B cell (primary cell): ENCODE results near the gene YAP1. TPM values are rescaled to one million over a fixed set of nuclear protein-coding genes. Genes with fewer than 3 reads are reported as not detected.

ENCODE experiments used
- ATAC-seq: fragments of 200-7000 bp; cut with Tn5 transposase; one replicate; pipeline ENCODE4 v1.10.0; 2021; ENCODE audit warnings: low read depth, mild to moderate bottlenecking, moderate number of reproducible peaks, moderate library complexity
- CTCF ChIA-PET: fragments of 350-600 bp; sonication (Branson Sonifier 250); formaldehyde crosslinking; loops from one replicate; lab custom pipeline; 2021; ENCODE audit warnings: antibody characterized with exemption, inconsistent platforms; lab: Charles Lee
- POLR2A ChIA-PET: fragments of 350-600 bp; sonication (Branson Sonifier 250); formaldehyde crosslinking; loops from one replicate; lab custom pipeline; 2021; ENCODE audit warnings: antibody characterized with exemption; lab: Charles Lee
- DNase-seq: peaks from one replicate; pipeline ENCODE4 v3.0.0; 2013
- H2AFZ ChIP-seq: 2 replicates; pipeline ENCODE4 v1.6.1; 2012; ENCODE audit warnings: mild to moderate bottlenecking, low read depth, low read length; ENCODE audit not compliant: insufficient read depth, poor library complexity, severe bottlenecking
- H3K27ac ChIP-seq, 2 donors: 1 replicate in 1 of 2; 2 replicates in 1 of 2; pipeline ENCODE4 v1.5.1; 2012 to 2013; ENCODE audit warnings: low read length in 2 of 2, mild to moderate bottlenecking in 2 of 2, moderate library complexity in 1 of 2
- H3K27me3 ChIP-seq, 4 experiments: fragments of 200-600 bp in 1 of 4; sonication (generic) in 1 of 4; replicated peaks in 1 of 4; 1 replicate in 2 of 4; 2 replicates in 2 of 4; pipeline versions ENCODE4 v1.6.1 to v1.7.0; 2013 to 2016; ENCODE audit warnings: low read length in 3 of 4, mild to moderate bottlenecking in 2 of 4, mixed read lengths in 1 of 4, moderate library complexity in 1 of 4; ENCODE audit not compliant: insufficient read depth in 4 of 4, control insufficient read depth in 3 of 4; ENCODE audit errors: control extremely low read depth in 1 of 4
- H3K36me3 ChIP-seq, 2 experiments: replicated peaks in 1 of 2; 1 replicate in 1 of 2; 2 replicates in 1 of 2; pipeline versions ENCODE4 v1.6.1 to v1.7.1; 2013; ENCODE audit warnings: low read length in 1 of 2; ENCODE audit not compliant: insufficient read depth in 2 of 2, control insufficient read depth in 1 of 2; ENCODE audit errors: control extremely low read depth in 1 of 2, extremely low read depth in 1 of 2
- H3K4me1 ChIP-seq, 2 donors: fragments of 200-600 bp in 1 of 2; sonication (generic) in 1 of 2; 1 replicate in 1 of 2; 2 replicates in 1 of 2; pipeline versions ENCODE4 v1.5.1 to v1.6.1; 2013 to 2017; ENCODE audit warnings: low read length in 2 of 2; ENCODE audit not compliant: control insufficient read depth in 2 of 2, insufficient read depth in 2 of 2
- H3K4me2 ChIP-seq: replicated peaks from 2 replicates; pipeline ENCODE3; 2012; ENCODE audit warnings: mild to moderate bottlenecking, low read depth, low read length; ENCODE audit not compliant: poor library complexity, severe bottlenecking
- H3K4me3 ChIP-seq, 5 experiments: fragments of 200-600 bp in 1 of 5; sonication (generic) in 1 of 5; 1 replicate in 3 of 5; 2 replicates in 2 of 5; pipeline versions ENCODE4 v1.5.1 to v1.7.0; 2011 to 2016; ENCODE audit warnings: low read length in 4 of 5, mild to moderate bottlenecking in 4 of 5, low read depth in 2 of 5, control low read depth in 1 of 5, moderate library complexity in 1 of 5; ENCODE audit not compliant: insufficient read depth in 1 of 5; ENCODE audit errors: control extremely low read depth in 1 of 5, extremely low read depth in 1 of 5
- H3K79me2 ChIP-seq: fragments of 200-600 bp; sonication (generic); one replicate; pipeline ENCODE4 v1.6.0; 2016; ENCODE audit warnings: low read length; ENCODE audit not compliant: control insufficient read depth, insufficient read depth
- H3K9ac ChIP-seq: fragments of 200-600 bp; sonication (generic); 2 replicates; pipeline ENCODE4 v1.6.1; 2017; ENCODE audit warnings: mild to moderate bottlenecking, low read length, moderate library complexity
- H3K9me3 ChIP-seq, 3 donors: one replicate each; pipeline versions ENCODE4 v1.6.1 to v1.7.1; 2013; ENCODE audit warnings: low read length in 2 of 3; ENCODE audit not compliant: control insufficient read depth in 2 of 3, insufficient read depth in 1 of 3; ENCODE audit errors: control extremely low read depth in 1 of 3
- H4K20me1 ChIP-seq: 2 replicates; pipeline ENCODE4 v1.6.0; 2012; ENCODE audit warnings: mild to moderate bottlenecking, low read length; ENCODE audit not compliant: insufficient read depth, control insufficient read depth, poor library complexity, severe bottlenecking
- H3K27ac Mint-ChIP-seq: one replicate; pipeline ENCODE4 v1.8.0; 2021; ENCODE audit warnings: mixed read lengths
- H3K27me3 Mint-ChIP-seq: one replicate; pipeline ENCODE4 v1.8.0; 2021; ENCODE audit warnings: mixed read lengths
- H3K4me1 Mint-ChIP-seq: one replicate; pipeline ENCODE4 v1.8.0; 2021; ENCODE audit warnings: mixed read lengths
- H3K4me3 Mint-ChIP-seq: one replicate; pipeline ENCODE4 v1.8.0; 2021; ENCODE audit warnings: mixed read lengths
- H3K9me3 Mint-ChIP-seq: one replicate; pipeline ENCODE4 v1.8.0; 2022; ENCODE audit warnings: mixed read lengths; ENCODE audit not compliant: insufficient read depth
- CTCF ChIP-seq: fragments of 200-600 bp; IDR thresholded peaks from one replicate; pipeline ENCODE4 v1.8.0; 2022; ENCODE audit warnings: antibody characterized with exemption, mild to moderate bottlenecking
- EZH2 ChIP-seq: IDR thresholded peaks from 2 replicates; pipeline ENCODE4 v1.6.1; 2012; ENCODE audit warnings: borderline replicate concordance, low read depth, mild to moderate bottlenecking, moderate library complexity, low read length; ENCODE audit not compliant: insufficient read depth, poor library complexity, severe bottlenecking
- WGBS: methylation state at CpG from one replicate; pipeline ENCODE4 v1.1.5; 2013; ENCODE audit warnings: missing lambda C conversion rate; ENCODE audit not compliant: insufficient coverage; 5-methylcytosine and 5-hydroxymethylcytosine counted together
- intact Hi-C: fragments of 100-400 bp; cut with micrococcal nuclease; formaldehyde crosslinking; loops from one replicate; pipeline ENCODE4 v1.10.0; 2022
- polyA plus RNA-seq: library from polyadenylated mRNA; depleted of rRNA; stranded (reverse); fragments of >200 nt; gene quantifications from 2 replicates; pipeline ENCODE4 v1.2.3, GENCODE V29; 2012
- total RNA-seq, 2 donors: library from RNA; stranded (reverse); fragments of 120-200 nt in 1 of 2; gene quantifications; 1 replicate in 1 of 2; 2 replicates in 1 of 2; pipeline versions ENCODE4 v1.2.3 to v1.2.4, GENCODE V29; 2013 to 2022

The YAP1 gene
- total and polyA plus RNA-seq, 2 donors (not counting 1 experiment from before 2014, with no cell fraction given) = not detected

- H3K27ac ChIP-seq = no peak overlapping the region
- H3K9me3 ChIP-seq = peaks cover 0 to 4% (median 1%) of the 10 kb centered on the region in 3 donors
- H2AFZ ChIP-seq = no peak overlapping the region
- intact Hi-C loops = no loop called here
- no peak for ATAC-seq
- no peak overlapping the region for H3K27ac Mint-ChIP-seq
- H3K4me3 ChIP-seq = no peak overlapping the region
- H4K20me1 ChIP-seq = no peaks in the 10 kb centered on the region
- H3K9me3 Mint-ChIP-seq = no peaks in the 10 kb centered on the region
- peaks cover 0 to 46% (median 35%) of the 10 kb centered on the region in 4 experiments for H3K27me3 ChIP-seq
- H3K27me3 Mint-ChIP-seq = peaks cover 60% of the 10 kb centered on the region
- no peak for DNase-seq
- H3K4me1 Mint-ChIP-seq = peaks cover 15% of the 10 kb centered on the region
- ChIA-PET CTCF (no interaction called here), POLR2A (no interaction called here)
- no peak overlapping the region for H3K9ac ChIP-seq
- no peaks in the 10 kb centered on the region for H3K36me3 ChIP-seq
- H3K4me2 ChIP-seq = no peak overlapping the region
- H3K4me1 ChIP-seq = peaks cover 17 to 20% of the 10 kb centered on the region in 2 donors
- no peaks in the 10 kb centered on the region for H3K79me2 ChIP-seq
- TF ChIP-seq CTCF = no peak
- no peak for TF ChIP-seq EZH2
- no peak overlapping the region for H3K4me3 Mint-ChIP-seq
- no CpG with 5 or more reads among the region's 4 CpGs for WGBS
Measured at GRCh38 chr11:102114032-102114431, 3.8 kb downstream of the YAP1 start.

GRCh38 chr11:102115557-102115956, 5.3 kb downstream of the YAP1 start:
- Histone ChIP-seq H3K27me3 (peaks cover 0 to 55% (median 29%) of the 10 kb centered on the region in 4 experiments), H3K4me2 (no peak overlapping the region), H2AFZ (no peak overlapping the region), H3K36me3 (no peaks in the 10 kb centered on the region), H3K79me2 (no peaks in the 10 kb centered on the region), H3K9me3 (peaks cover 0 to 4% (median 1%) of the 10 kb centered on the region in 3 donors), H3K27ac (no peak overlapping the region), H3K4me3 (no peak overlapping the region), H4K20me1 (no peaks in the 10 kb centered on the region), H3K9ac (no peak overlapping the region), H3K4me1 (peaks cover 13 to 14% of the 10 kb centered on the region in 2 donors)
- ChIA-PET CTCF (interaction anchor here (0.6 kb wide), 1 partner anchor 1835 kb away, joined by 3 read pairs; no protein-coding TSS in a partner anchor), POLR2A (no interaction called here)
- Mint-ChIP-seq H3K27me3 (peaks cover 56% of the 10 kb centered on the region), H3K9me3 (no peaks in the 10 kb centered on the region), H3K27ac (no peak overlapping the region), H3K4me1 (peaks cover 7% of the 10 kb centered on the region), H3K4me3 (no peak overlapping the region)
- ATAC-seq (no peak), DNase-seq (no peak)
- intact Hi-C loops = no loop called here
- TF ChIP-seq EZH2 (no peak), CTCF (no peak)
